OCI-LY7 (cell line): ENCODE data around the gene RALGAPA2. TPM values are rescaled to one million over a fixed set of nuclear protein-coding genes. Genes with fewer than 3 reads are reported as not detected.
"Not testable (repeated sequence)": the region's sequence is repeated elsewhere in the genome, so short reads cannot be mapped to it uniquely, and the experiment has no call there.

Source experiments
- BruUV-seq: library from RNA; stranded (reverse); fragments of 400-500 nt; replicated peaks from 2 replicates; lab custom pipeline; 2021; lab: Mats Ljungman, UMichigan
- CTCF ChIA-PET: fragments of 300-600 bp; sonication (Branson Sonifier 250); formaldehyde crosslinking; loops from one replicate; lab custom pipeline; 2022; ENCODE audit warnings: antibody characterized with exemption; ENCODE audit not compliant: unreplicated experiment; lab: Charles Lee
- POLR2A ChIA-PET: fragments of 300-600 bp; sonication (Branson Sonifier 250); formaldehyde crosslinking; loops from one replicate; lab custom pipeline; 2022; ENCODE audit warnings: antibody characterized with exemption; lab: Charles Lee
- DNase-seq: peaks from one replicate; pipeline ENCODE4 v3.0.0-alpha.2; 2015; ENCODE audit warnings: low spot score
- H2AFZ ChIP-seq: fragments of 200-600 bp; sonication (generic), shearing (Covaris generic); 2 replicates; pipeline ENCODE4 v1.6.1; 2014; ENCODE audit warnings: mild to moderate bottlenecking, antibody characterized with exemption, low read length, moderate library complexity
- H3K27ac ChIP-seq: fragments of 200-600 bp; sonication (generic); 2 replicates; pipeline ENCODE4 v1.5.1; 2014; ENCODE audit warnings: mixed run types, low read depth, mild to moderate bottlenecking, moderate library complexity, low read length, inconsistent platforms; ENCODE audit not compliant: poor library complexity, severe bottlenecking
- H3K36me3 ChIP-seq: fragments of 200-600 bp; sonication (generic); 2 replicates; pipeline ENCODE4 v1.6.1; 2014; ENCODE audit warnings: mild to moderate bottlenecking, antibody characterized with exemption, low read length, moderate library complexity, mixed read lengths; ENCODE audit not compliant: insufficient read depth
- H3K4me1 ChIP-seq: fragments of 200-600 bp; sonication (generic); 2 replicates; pipeline ENCODE4 v1.5.1; 2014; ENCODE audit warnings: mild to moderate bottlenecking, low read length; ENCODE audit not compliant: insufficient read depth, poor library complexity, severe bottlenecking
- H3K4me2 ChIP-seq: fragments of 200-600 bp; sonication (generic); 2 replicates; pipeline ENCODE4 v1.6.1; 2014; ENCODE audit warnings: mild to moderate bottlenecking, low read length
- H3K4me3 ChIP-seq: fragments of 200-600 bp; sonication (generic); 2 replicates; pipeline ENCODE4 v1.5.1; 2014; ENCODE audit warnings: mild to moderate bottlenecking, low read depth, low read length; ENCODE audit not compliant: poor library complexity, severe bottlenecking
- H3K79me2 ChIP-seq: fragments of 200-600 bp; sonication (generic); 2 replicates; pipeline ENCODE4 v1.6.1; 2016; ENCODE audit warnings: low read depth, mild to moderate bottlenecking, low read length, moderate library complexity, mixed read lengths; ENCODE audit not compliant: insufficient read depth
- H3K9me2 ChIP-seq: fragments of 200-600 bp; sonication (generic); 2 replicates; pipeline ENCODE4 v1.6.1; 2016; ENCODE audit warnings: mild to moderate bottlenecking, low read length, mixed read lengths; ENCODE audit not compliant: insufficient read depth
- H3K9me3 ChIP-seq: fragments of 200-600 bp; sonication (generic); 2 replicates; pipeline ENCODE4 v1.6.1; 2014; ENCODE audit warnings: mild to moderate bottlenecking, mixed run types, low read length, mixed read lengths
- H4K20me1 ChIP-seq: fragments of 200-600 bp; sonication (generic); 2 replicates; pipeline ENCODE4 v1.6.1; 2014; ENCODE audit warnings: mild to moderate bottlenecking, antibody characterized with exemption, low read length, moderate library complexity, mixed read lengths; ENCODE audit not compliant: insufficient read depth
- EZH2phosphoT487 ChIP-seq: fragments of 200-600 bp; sonication (generic); IDR thresholded peaks from 2 replicates; pipeline ENCODE4 v1.6.1; 2018; ENCODE audit warnings: low read depth, borderline replicate concordance, mild to moderate bottlenecking, mixed run types, antibody characterized with exemption, low read length, moderate library complexity, mixed read lengths
- intact Hi-C: fragments of 100-400 bp; cut with micrococcal nuclease; formaldehyde crosslinking; loops from one replicate; pipeline ENCODE4 v1.10.0; 2022; ENCODE audit not compliant: unreplicated experiment
- total RNA-seq, 2 experiments: library from RNA; depleted of rRNA in 1 of 2; stranded (reverse); fragments of >200 nt in 1 of 2; shearing (Covaris generic) in 1 of 2; gene quantifications; 2 replicates each; pipeline ENCODE4 v1.2.3, GENCODE V29; 2014 to 2022
- TF ChIP-seq, protein P1 (sequence below): fragments of 200-600 bp; sonication (generic); conservative IDR thresholded peaks from 2 replicates; pipeline ENCODE4 v1.5.1; 2014; ENCODE audit warnings: mild to moderate bottlenecking, antibody characterized with exemption, low read length, moderate library complexity, mixed read lengths

Gene RALGAPA2
- total RNA-seq, 2 experiments from 2014 or later: 9.1 to 17.8 TPM

GRCh38 chr20:20547876-20548266 lies 164.6 kb downstream of the RALGAPA2 start:
- CTCF ChIA-PET: no interaction called here
- POLR2A ChIA-PET: interaction anchor here (1.0 kb wide), 1 partner anchor 137 kb away, joined by 4 read pairs; no protein-coding TSS in a partner anchor

GRCh38 chr20:20547221-20547875 lies 165.1 kb downstream of the RALGAPA2 start:
- intact Hi-C loops: no loop called here
- no peaks in the 10 kb centered on the region for H3K9me2 ChIP-seq
- POLR2A ChIA-PET: interaction anchor here (0.6 to 1.0 kb wide), 2 partner anchors 136 to 336 kb away, joined by 3 to 4 read pairs; no protein-coding TSS in a partner anchor
- CTCF ChIA-PET: no interaction called here
- H3K36me3 ChIP-seq: no peaks in the 10 kb centered on the region
- H3K4me1 ChIP-seq: peaks cover 6% of the 10 kb centered on the region
- H3K9me3 ChIP-seq: no peaks in the 10 kb centered on the region
- no peak overlapping the region for H2AFZ ChIP-seq
- H3K4me3 ChIP-seq: no peak overlapping the region
- BruUV-seq: no TSS peak
- H4K20me1 ChIP-seq: no peaks in the 10 kb centered on the region
- no peak overlapping the region for H3K4me2 ChIP-seq
- no peaks in the 10 kb centered on the region for H3K79me2 ChIP-seq
- H3K27ac ChIP-seq: no peak overlapping the region
- TF ChIP-seq EZH2phosphoT487: no peak
- TF ChIP-seq, protein P1, sequence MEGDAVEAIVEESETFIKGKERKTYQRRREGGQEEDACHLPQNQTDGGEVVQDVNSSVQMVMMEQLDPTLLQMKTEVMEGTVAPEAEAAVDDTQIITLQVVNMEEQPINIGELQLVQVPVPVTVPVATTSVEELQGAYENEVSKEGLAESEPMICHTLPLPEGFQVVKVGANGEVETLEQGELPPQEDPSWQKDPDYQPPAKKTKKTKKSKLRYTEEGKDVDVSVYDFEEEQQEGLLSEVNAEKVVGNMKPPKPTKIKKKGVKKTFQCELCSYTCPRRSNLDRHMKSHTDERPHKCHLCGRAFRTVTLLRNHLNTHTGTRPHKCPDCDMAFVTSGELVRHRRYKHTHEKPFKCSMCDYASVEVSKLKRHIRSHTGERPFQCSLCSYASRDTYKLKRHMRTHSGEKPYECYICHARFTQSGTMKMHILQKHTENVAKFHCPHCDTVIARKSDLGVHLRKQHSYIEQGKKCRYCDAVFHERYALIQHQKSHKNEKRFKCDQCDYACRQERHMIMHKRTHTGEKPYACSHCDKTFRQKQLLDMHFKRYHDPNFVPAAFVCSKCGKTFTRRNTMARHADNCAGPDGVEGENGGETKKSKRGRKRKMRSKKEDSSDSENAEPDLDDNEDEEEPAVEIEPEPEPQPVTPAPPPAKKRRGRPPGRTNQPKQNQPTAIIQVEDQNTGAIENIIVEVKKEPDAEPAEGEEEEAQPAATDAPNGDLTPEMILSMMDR: no peak
- DNase-seq: peak; percentile 19

More at GRCh38 chr20:20547876-20548266, 164.6 kb downstream of the RALGAPA2 start:
- DNase-seq: no peak
- no peak overlapping the region for H3K4me3 ChIP-seq
- H2AFZ ChIP-seq: no peak overlapping the region
- no TSS peak for BruUV-seq
- no peak overlapping the region for H3K27ac ChIP-seq
- no peaks in the 10 kb centered on the region for H4K20me1 ChIP-seq
- intact Hi-C loops: no loop called here
- H3K9me2 ChIP-seq: no peaks in the 10 kb centered on the region
- H3K36me3 ChIP-seq: no peaks in the 10 kb centered on the region
- H3K4me1 ChIP-seq: peaks cover 6% of the 10 kb centered on the region
- H3K9me3 ChIP-seq: no peaks in the 10 kb centered on the region
- H3K4me2 ChIP-seq: no peak overlapping the region
- H3K79me2 ChIP-seq: no peaks in the 10 kb centered on the region
- TF ChIP-seq EZH2phosphoT487: no peak
- TF ChIP-seq, protein P1: no peak

DNA sequence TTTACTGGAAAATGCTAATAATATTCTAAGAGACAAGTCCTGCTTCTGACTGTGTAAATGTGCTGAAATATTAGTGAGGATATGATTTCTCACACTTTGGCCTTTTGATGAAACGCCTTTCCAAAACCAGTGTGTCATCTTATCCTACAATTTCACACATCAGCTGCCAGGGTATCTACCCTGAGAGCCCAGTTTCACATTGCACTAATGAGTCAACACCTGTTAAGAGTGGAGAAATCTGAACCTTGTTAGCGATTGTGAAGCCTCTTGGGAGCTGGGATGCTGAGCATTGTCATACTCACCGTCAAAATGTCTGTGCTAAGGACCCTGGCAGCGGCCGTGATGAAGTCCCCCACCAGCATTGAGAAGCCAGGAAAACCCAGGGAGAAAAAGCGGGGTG lies 166.0 kb downstream of the RALGAPA2 start:
- CTCF ChIA-PET: no interaction called here
- Histone ChIP-seq H3K9me3 (no peaks in the 10 kb centered on the region), H3K79me2 (no peaks in the 10 kb centered on the region), H2AFZ (no peak overlapping the region), H3K4me1 (peaks cover 6% of the 10 kb centered on the region), H3K36me3 (no peaks in the 10 kb centered on the region), H4K20me1 (no peaks in the 10 kb centered on the region), H3K4me2 (no peak overlapping the region), H3K9me2 (no peaks in the 10 kb centered on the region), H3K27ac (no peak overlapping the region), H3K4me3 (no peak overlapping the region)
- POLR2A ChIA-PET: interaction anchor here (0.6 kb wide), 1 partner anchor 335 kb away, joined by 3 read pairs; no protein-coding TSS in a partner anchor
- no TSS peak for BruUV-seq
- TF ChIP-seq EZH2phosphoT487: no peak
- TF ChIP-seq, protein P1: no peak
- no peak for DNase-seq
- intact Hi-C loops: no loop called here

GRCh38 chr20:20543348-20543747 lies 169.1 kb downstream of the RALGAPA2 start:
- POLR2A ChIA-PET, H3K4me1 ChIP-seq, intact Hi-C loops, H3K9me2 ChIP-seq, H3K36me3 ChIP-seq, CTCF ChIA-PET, H2AFZ ChIP-seq, H3K4me3 ChIP-seq, H3K4me2 ChIP-seq, H3K27ac ChIP-seq, DNase-seq, H3K79me2 ChIP-seq, H3K9me3 ChIP-seq, BruUV-seq, H4K20me1 ChIP-seq: not testable (repeated sequence)
